K562 (cell line): ENCODE data around the gene HEPACAM. TPM values are rescaled to one million over a fixed set of nuclear protein-coding genes. Genes with fewer than 3 reads are reported as not detected.
A peak's percentile ranks its signal among the peaks of the same experiment; 100 is the strongest.

ENCODE experiments used
- ATAC-seq: fragments of 200-7000 bp; cut with Tn5 transposase; 3 replicates; pipeline ENCODE4 v1.9.1; 2020; ENCODE audit warnings: moderate library complexity
- BruUV-seq: library from RNA; stranded (reverse); fragments of 400-500 nt; replicated peaks from 2 replicates; lab custom pipeline; 2021; lab: Mats Ljungman, UMichigan
- CTCF ChIA-PET: fragments of 300-600 bp; formaldehyde crosslinking; extraction: SDS; loops from one replicate; lab custom pipeline; 2021; ENCODE audit warnings: low intra/inter-chr PET ratio; lab: Yijun Ruan, JAX
- POLR2A ChIA-PET: fragments of 300-600, 350-650 bp; sonication (Branson Sonifier 250); formaldehyde crosslinking; extraction: SDS; loops from one replicate; lab custom pipeline; 2021; ENCODE audit warnings: antibody characterized with exemption, inconsistent platforms; lab: Yijun Ruan, JAX
- DNase-seq, 4 experiments: peaks; one replicate each; pipeline versions ENCODE4 v3.0.0 to v3.0.0-alpha.2; 2011 to 2018; ENCODE audit warnings: low spot score in 3 of 4, mixed read lengths in 3 of 4; ENCODE audit errors: extremely low read depth in 1 of 4
- FAIRE-seq: peaks from 2 replicates; lab custom pipeline; 2011; peaks lifted over from hg19 to GRCh38; lab: Jason Lieb, UNC
- H2AFZ ChIP-seq: 2 replicates; pipeline ENCODE4 v1.6.0; 2011; ENCODE audit warnings: low read depth, low read length, control low read depth, inconsistent platforms
- H3K27ac ChIP-seq: fragments of 200-600 bp; 3 replicates; pipeline ENCODE4 v1.8.0; 2011; ENCODE audit warnings: low read depth, mild to moderate bottlenecking, control low read depth, inconsistent platforms, low read length, moderate library complexity, mixed read lengths; ENCODE audit errors: extremely low read depth
- H3K27me3 ChIP-seq, 2 experiments: fragments of 300-600 bp in 1 of 2; 2 replicates in 1 of 2; 3 replicates in 1 of 2; pipeline versions ENCODE4 v1.6.0 to v1.8.0; 2011; ENCODE audit warnings: inconsistent platforms in 2 of 2, low read length in 2 of 2, mild to moderate bottlenecking in 1 of 2, mixed read lengths in 1 of 2, moderate library complexity in 1 of 2; ENCODE audit not compliant: control insufficient read depth in 2 of 2, insufficient read depth in 2 of 2
- H3K36me3 ChIP-seq: fragments of 300-600 bp; 3 replicates; pipeline ENCODE4 v1.8.0; 2011; ENCODE audit warnings: mild to moderate bottlenecking, low read length, inconsistent platforms; ENCODE audit not compliant: control insufficient read depth, insufficient read depth
- H3K4me1 ChIP-seq, 2 experiments: fragments of 200-600 bp in 1 of 2; replicated peaks in 1 of 2; 2 replicates in 1 of 2; 3 replicates in 1 of 2; pipeline versions ENCODE4 v1.5.1 to v1.8.0; 2011; ENCODE audit warnings: inconsistent platforms in 2 of 2, low read length in 2 of 2, mild to moderate bottlenecking in 1 of 2, mixed read lengths in 1 of 2, moderate library complexity in 1 of 2; ENCODE audit not compliant: control insufficient read depth in 2 of 2, insufficient read depth in 2 of 2
- H3K4me2 ChIP-seq: 2 replicates; pipeline ENCODE4 v1.6.1; 2011; ENCODE audit warnings: low read length, control low read depth, inconsistent platforms, mixed read lengths; ENCODE audit not compliant: insufficient read depth
- H3K4me3 ChIP-seq: fragments of 200-600 bp; sonication (generic), shearing (Covaris generic); 2 replicates; pipeline ENCODE4 v1.5.1; 2016; ENCODE audit warnings: control low read depth, inconsistent platforms
- H3K79me2 ChIP-seq: fragments of 200-600 bp; 3 replicates; pipeline ENCODE4 v1.8.0; 2011; ENCODE audit warnings: low read length, inconsistent platforms; ENCODE audit not compliant: control insufficient read depth, insufficient read depth
- H3K9ac ChIP-seq, 2 experiments: 2 replicates each; pipeline versions ENCODE4 v1.6.0 to v1.6.1; 2011; ENCODE audit warnings: low read depth in 2 of 2, low read length in 2 of 2, control low read depth in 1 of 2, inconsistent platforms in 1 of 2, mild to moderate bottlenecking in 1 of 2, mixed read lengths in 1 of 2; ENCODE audit not compliant: insufficient read depth in 1 of 2
- H3K9me1 ChIP-seq: one replicate; pipeline ENCODE4 v1.6.0; 2011; ENCODE audit warnings: inconsistent platforms, mild to moderate bottlenecking, low read length, moderate library complexity; ENCODE audit not compliant: control insufficient read depth, insufficient read depth
- H3K9me3 ChIP-seq: replicated peaks from 2 replicates; pipeline ENCODE4 v1.5.1; 2011; ENCODE audit warnings: low read depth, low read length, inconsistent platforms; ENCODE audit not compliant: control insufficient read depth, insufficient read depth
- H4K20me1 ChIP-seq: replicated peaks from 2 replicates; pipeline ENCODE4 v1.6.1; 2011; ENCODE audit warnings: low read length, inconsistent platforms, mixed read lengths; ENCODE audit not compliant: control insufficient read depth, insufficient read depth
- E4F1 ChIP-seq: fragments of 250-450 bp; sonication (Bioruptor Pico); IDR thresholded peaks from 2 replicates; pipeline ENCODE4 v1.5.0; 2021; ENCODE audit warnings: mild to moderate bottlenecking, borderline replicate concordance
- IRF1 ChIP-seq: sonication (generic); formaldehyde crosslinking; IDR thresholded peaks from 2 replicates; pipeline ENCODE4 v1.8.0; 2022; ENCODE audit warnings: missing genetic modification reagents, mild to moderate bottlenecking, borderline replicate concordance
- MTA1 ChIP-seq: fragments of 450-650 bp; IDR thresholded peaks from 2 replicates; pipeline ENCODE4 v1.6.1; 2017; ENCODE audit warnings: borderline replicate concordance
- NFYB ChIP-seq: IDR thresholded peaks from 2 replicates; pipeline ENCODE4 v1.6.1; 2011; ENCODE audit warnings: mild to moderate bottlenecking, moderate library complexity; ENCODE audit not compliant: insufficient read length; ENCODE audit errors: extremely low read depth
- RCOR1 ChIP-seq, 2 experiments: IDR thresholded peaks; 2 replicates each; pipeline ENCODE4 v1.6.1; 2012; ENCODE audit warnings: low read depth in 2 of 2, low read length in 2 of 2, borderline replicate concordance in 1 of 2, improper control_type of control experiment in 1 of 2
- ZBTB9 ChIP-seq: fragments of 450-650 bp; formaldehyde crosslinking; IDR thresholded peaks from 2 replicates; pipeline ENCODE4 v1.4.0; 2020; ENCODE audit warnings: mild to moderate bottlenecking, moderate library complexity
- ZKSCAN3 ChIP-seq: fragments of 250-450 bp; sonication (Bioruptor Pico); IDR thresholded peaks from 2 replicates; pipeline ENCODE4 v1.4.0; 2020
- ZNF609 ChIP-seq: sonication (generic); formaldehyde crosslinking; IDR thresholded peaks from 2 replicates; pipeline ENCODE4 v1.8.1; 2023; ENCODE audit warnings: missing genetic modification reagents, mild to moderate bottlenecking, borderline replicate concordance
- WGBS: fragments of 100-300 bp; shearing (Covaris generic); methylation state at CpG from one replicate; pipeline ENCODE4 v1.1.6; 2016; ENCODE audit warnings: low coverage, mixed read lengths; ENCODE audit not compliant: insufficient coverage; ENCODE audit errors: missing lambda C conversion rate; 5-methylcytosine and 5-hydroxymethylcytosine counted together
- in situ Hi-C: fragments of 300-500 bp; cut with MboI; formaldehyde crosslinking; loops from 4 replicates; pipeline ENCODE4 v1.15.0; 2018; ENCODE audit warnings: inconsistent platforms, mixed read lengths
- intact Hi-C: fragments of 100-400 bp; cut with micrococcal nuclease; formaldehyde crosslinking; loops from 2 replicates; pipeline ENCODE4 v1.14.2; 2022
- polyA plus RNA-seq, 8 experiments: library from polyadenylated mRNA; depleted of rRNA in 4 of 8; stranded (reverse) in 5 of 8; unstranded in 3 of 8; fragments of >200 nt; fragmentation: Nextera tagmentation in 2 of 8; fragmentation: Illumina TruSeq in 1 of 8; extraction: Ambion mirVana in 2 of 8; extraction: Trizol in 1 of 8; gene quantifications; 2 replicates each; pipeline versions ENCODE4 v1.2.1 to v1.2.3, GENCODE V29; 2011 to 2014; ENCODE audit warnings: inconsistent platforms in 1 of 8, missing spikeins in 1 of 8
- total RNA-seq, 7 experiments: library from RNA; depleted of rRNA in 6 of 7; stranded (reverse); fragments of >200 nt in 6 of 7; fragmentation: Illumina TruSeq in 2 of 7; extraction: Trizol in 2 of 7; gene quantifications; 2 replicates each; pipeline versions ENCODE4 v1.2.1 to v1.2.3, GENCODE V29; 2011 to 2021; ENCODE audit warnings: low replicate concordance in 1 of 7

HEPACAM gene
- total and polyA plus RNA-seq, 9 of the 15 experiments (the other 6 are each of a cell fraction or from before 2014, with no cell fraction given), result not detected

GRCh38 chr11:124873951-124874350, 61.9 kb downstream of the HEPACAM start (continued):
- TF ChIP-seq ZBTB9 (CRISPR knock-in tag), result no peak
- TF ChIP-seq IRF1, result no peak
- TF ChIP-seq E4F1 (CRISPR knock-in tag), result no peak
- TF ChIP-seq ZKSCAN3 (CRISPR knock-in tag), result no peak

GRCh38 chr11:124872741-124873140, 63.1 kb downstream of the HEPACAM start:
- no peaks in the 10 kb centered on the region for H3K36me3 ChIP-seq
- H3K9me3 ChIP-seq, result no peaks in the 10 kb centered on the region
- no peak overlapping the region for H3K4me3 ChIP-seq
- H3K27ac ChIP-seq, result no peak overlapping the region
- peaks cover 21 to 75% of the 10 kb centered on the region in 2 experiments; a peak in 4 of 5 replicates for H3K27me3 ChIP-seq
- no peaks in the 10 kb centered on the region for H4K20me1 ChIP-seq
- FAIRE-seq, result peak; percentile 52
- peak; percentile 9 to 50 (median 32) for DNase-seq
- in situ Hi-C loops, result loop anchor here (25.0 kb wide), 1 partner anchor 810 kb away; no protein-coding TSS in a partner anchor
- no peaks in the 10 kb centered on the region for H3K9me1 ChIP-seq
- H3K79me2 ChIP-seq, result no peaks in the 10 kb centered on the region
- intact Hi-C loops, result no loop called here
- no TSS peak for BruUV-seq
- H3K4me1 ChIP-seq, result peaks cover 0 to 23% of the 10 kb centered on the region in 2 experiments; a peak in 3 of 5 replicates
- ChIA-PET POLR2A (no interaction called here), CTCF (no interaction called here)
- H2AFZ ChIP-seq, result no peak overlapping the region
- peak; percentile 18; the same call in 2 of the 3 replicates for ATAC-seq
- WGBS, result 0% methylated on average over 8 of the region's 9 CpGs
- no peak overlapping the region for H3K9ac ChIP-seq
- H3K4me2 ChIP-seq, result no peak overlapping the region
- TF ChIP-seq NFYB, result peak; percentile 74
- no peak for TF ChIP-seq ZNF609 (CRISPR knock-in tag)
- TF ChIP-seq MTA1, result no peak
- TF ChIP-seq RCOR1 (IDR thresholded peaks at IDR 0.05; ENCODE audit: borderline replicate concordance in 1 of 2, low read depth in 2 of 2, low read length in 2 of 2), result peak in 1 of 2 experiments; percentile 31; a peak in 1 of 4 replicates
